ENCODE measurements around the gene SMAD3. TPM values are rescaled to one million over a fixed set of nuclear protein-coding genes. Genes with fewer than 3 reads are reported as not detected.

The SMAD3 gene
- total RNA-seq, 1 donor from 2014 or later = 8.2 TPM

DNA sequence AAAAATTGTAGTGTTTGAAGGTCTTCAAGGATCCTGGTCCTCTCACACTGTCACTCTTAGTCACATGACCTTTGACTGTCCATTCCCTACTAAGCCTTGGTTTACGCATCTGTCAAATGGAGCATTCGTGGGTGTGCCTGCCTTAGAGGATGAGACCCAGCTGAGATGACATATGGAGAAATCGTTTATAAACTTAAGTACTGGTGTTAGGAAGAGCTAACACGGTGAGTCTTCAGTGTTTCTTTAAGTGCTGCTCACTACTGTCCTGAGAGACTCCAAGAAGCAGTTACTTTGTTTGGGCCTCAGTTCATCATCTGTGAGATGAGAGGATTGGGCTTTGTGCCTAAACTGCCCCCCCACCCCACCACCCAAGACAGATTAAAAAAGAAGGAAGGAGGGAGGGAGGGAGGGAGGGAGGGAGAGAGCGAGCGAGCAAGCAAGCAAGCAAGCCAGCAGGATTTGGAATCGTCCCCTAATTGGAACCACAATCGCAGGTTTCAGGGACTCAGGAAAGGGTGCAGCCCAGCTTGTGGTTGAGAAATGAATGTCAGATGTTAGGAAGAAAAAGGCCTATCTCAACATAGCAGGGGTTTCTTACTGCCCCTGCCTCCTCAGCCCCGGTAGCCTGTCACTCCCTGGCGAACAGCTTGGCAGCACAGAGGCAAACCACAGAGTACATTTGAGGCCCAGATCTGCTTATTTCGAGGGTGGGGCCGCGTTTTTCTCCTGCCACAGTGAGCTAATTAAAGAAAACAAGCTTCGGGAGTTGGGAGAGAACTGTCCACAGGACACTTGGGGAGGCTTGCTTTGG is 32.7 kb downstream of the SMAD3 start:
- Mint-ChIP-seq H3K4me1 (ENCODE audit: unreplicated experiment) (peaks cover 3% of the 10 kb centered on the region), H3K36me3 (ENCODE audit: low read depth, unreplicated experiment) (no peaks in the 10 kb centered on the region), H3K4me3 (ENCODE audit: unreplicated experiment) (no peak overlapping the region), H3K9me3 (ENCODE audit: unreplicated experiment) (no peaks in the 10 kb centered on the region), H3K27ac (ENCODE audit: unreplicated experiment) (no peak overlapping the region), H3K27me3 (ENCODE audit: unreplicated experiment) (no peaks in the 10 kb centered on the region)
- TF ChIP-seq, protein P1, sequence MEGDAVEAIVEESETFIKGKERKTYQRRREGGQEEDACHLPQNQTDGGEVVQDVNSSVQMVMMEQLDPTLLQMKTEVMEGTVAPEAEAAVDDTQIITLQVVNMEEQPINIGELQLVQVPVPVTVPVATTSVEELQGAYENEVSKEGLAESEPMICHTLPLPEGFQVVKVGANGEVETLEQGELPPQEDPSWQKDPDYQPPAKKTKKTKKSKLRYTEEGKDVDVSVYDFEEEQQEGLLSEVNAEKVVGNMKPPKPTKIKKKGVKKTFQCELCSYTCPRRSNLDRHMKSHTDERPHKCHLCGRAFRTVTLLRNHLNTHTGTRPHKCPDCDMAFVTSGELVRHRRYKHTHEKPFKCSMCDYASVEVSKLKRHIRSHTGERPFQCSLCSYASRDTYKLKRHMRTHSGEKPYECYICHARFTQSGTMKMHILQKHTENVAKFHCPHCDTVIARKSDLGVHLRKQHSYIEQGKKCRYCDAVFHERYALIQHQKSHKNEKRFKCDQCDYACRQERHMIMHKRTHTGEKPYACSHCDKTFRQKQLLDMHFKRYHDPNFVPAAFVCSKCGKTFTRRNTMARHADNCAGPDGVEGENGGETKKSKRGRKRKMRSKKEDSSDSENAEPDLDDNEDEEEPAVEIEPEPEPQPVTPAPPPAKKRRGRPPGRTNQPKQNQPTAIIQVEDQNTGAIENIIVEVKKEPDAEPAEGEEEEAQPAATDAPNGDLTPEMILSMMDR (IDR thresholded peaks at IDR 0.05; ENCODE audit: unreplicated experiment) = no peak
- DNase-seq (ENCODE audit: low spot score) = no peak

DNA sequence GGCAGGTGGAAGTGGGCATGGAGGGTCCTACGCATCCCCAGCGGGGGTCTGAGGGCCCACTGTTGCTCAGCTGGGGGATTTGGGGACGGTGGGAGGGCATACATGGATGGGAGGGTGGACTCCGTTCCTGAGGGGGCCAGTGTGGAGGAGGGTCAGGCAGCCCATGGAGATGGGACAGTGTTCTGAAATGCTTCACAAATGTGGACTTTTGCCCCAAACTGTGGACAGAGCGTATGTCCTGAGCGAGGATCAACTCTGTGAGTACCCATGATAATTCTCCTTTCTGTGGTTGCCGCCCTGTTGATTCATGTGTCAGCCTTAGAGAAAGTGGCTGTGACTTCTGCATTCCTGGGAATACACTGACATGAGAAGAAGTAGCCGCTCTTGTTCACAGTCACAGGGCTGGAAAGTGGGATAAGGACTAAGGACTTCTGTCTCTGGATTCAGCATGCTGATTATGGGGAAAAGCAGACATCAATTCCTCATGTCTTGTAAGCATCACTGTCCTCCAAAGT is 33.4 kb downstream of the SMAD3 start:
- Mint-ChIP-seq H3K27ac (ENCODE audit: unreplicated experiment) (no peak overlapping the region), H3K27me3 (ENCODE audit: unreplicated experiment) (no peaks in the 10 kb centered on the region), H3K4me3 (ENCODE audit: unreplicated experiment) (no peak overlapping the region), H3K4me1 (ENCODE audit: unreplicated experiment) (peaks cover 8% of the 10 kb centered on the region), H3K36me3 (ENCODE audit: low read depth, unreplicated experiment) (no peaks in the 10 kb centered on the region), H3K9me3 (ENCODE audit: unreplicated experiment) (no peaks in the 10 kb centered on the region)
- TF ChIP-seq, protein P1 (IDR thresholded peaks at IDR 0.05; ENCODE audit: unreplicated experiment) = no peak
- DNase-seq (ENCODE audit: low spot score) = no peak

DNA sequence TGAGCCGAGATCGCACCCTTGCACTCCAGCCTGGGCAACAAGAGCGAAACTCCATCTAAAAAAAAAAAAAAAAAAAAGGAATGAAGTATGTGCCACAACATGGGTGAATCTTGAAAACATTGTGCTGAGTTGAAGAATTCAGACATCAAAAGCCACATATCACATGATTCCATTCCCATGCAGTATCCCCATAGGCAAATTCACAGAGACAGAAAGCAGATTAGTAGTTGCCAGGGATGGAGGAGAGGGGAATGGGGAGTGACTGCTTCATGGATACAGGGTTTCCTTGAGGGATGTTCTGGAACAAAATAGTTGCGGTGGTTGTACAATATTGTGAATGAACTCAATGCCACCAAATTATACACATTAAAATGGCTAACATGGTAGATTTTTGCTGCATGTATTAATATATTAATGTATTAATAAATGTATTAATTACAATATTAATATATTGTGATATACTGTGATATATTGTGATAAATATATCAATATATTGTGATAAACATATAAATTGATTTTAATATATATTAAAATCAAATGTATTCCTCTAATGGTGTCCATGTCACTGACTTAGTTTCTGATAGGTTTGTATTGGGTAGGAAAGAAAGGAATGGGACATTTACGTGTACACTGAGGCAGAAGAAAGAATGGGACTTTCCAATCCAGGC is 34.9 kb downstream of the SMAD3 start:
- TF ChIP-seq, protein P1 (IDR thresholded peaks at IDR 0.05; ENCODE audit: unreplicated experiment) = no peak
- H3K27me3 Mint-ChIP-seq (ENCODE audit: unreplicated experiment) = no peaks in the 10 kb centered on the region
- no peaks in the 10 kb centered on the region for H3K36me3 Mint-ChIP-seq (ENCODE audit: low read depth, unreplicated experiment)
- H3K4me3 Mint-ChIP-seq (ENCODE audit: unreplicated experiment) = no peak overlapping the region
- H3K27ac Mint-ChIP-seq (ENCODE audit: unreplicated experiment) = no peak overlapping the region
- H3K4me1 Mint-ChIP-seq (ENCODE audit: unreplicated experiment) = peaks cover 19% of the 10 kb centered on the region
- no peaks in the 10 kb centered on the region for H3K9me3 Mint-ChIP-seq (ENCODE audit: unreplicated experiment)
- no peak for DNase-seq (ENCODE audit: low spot score)

DNA sequence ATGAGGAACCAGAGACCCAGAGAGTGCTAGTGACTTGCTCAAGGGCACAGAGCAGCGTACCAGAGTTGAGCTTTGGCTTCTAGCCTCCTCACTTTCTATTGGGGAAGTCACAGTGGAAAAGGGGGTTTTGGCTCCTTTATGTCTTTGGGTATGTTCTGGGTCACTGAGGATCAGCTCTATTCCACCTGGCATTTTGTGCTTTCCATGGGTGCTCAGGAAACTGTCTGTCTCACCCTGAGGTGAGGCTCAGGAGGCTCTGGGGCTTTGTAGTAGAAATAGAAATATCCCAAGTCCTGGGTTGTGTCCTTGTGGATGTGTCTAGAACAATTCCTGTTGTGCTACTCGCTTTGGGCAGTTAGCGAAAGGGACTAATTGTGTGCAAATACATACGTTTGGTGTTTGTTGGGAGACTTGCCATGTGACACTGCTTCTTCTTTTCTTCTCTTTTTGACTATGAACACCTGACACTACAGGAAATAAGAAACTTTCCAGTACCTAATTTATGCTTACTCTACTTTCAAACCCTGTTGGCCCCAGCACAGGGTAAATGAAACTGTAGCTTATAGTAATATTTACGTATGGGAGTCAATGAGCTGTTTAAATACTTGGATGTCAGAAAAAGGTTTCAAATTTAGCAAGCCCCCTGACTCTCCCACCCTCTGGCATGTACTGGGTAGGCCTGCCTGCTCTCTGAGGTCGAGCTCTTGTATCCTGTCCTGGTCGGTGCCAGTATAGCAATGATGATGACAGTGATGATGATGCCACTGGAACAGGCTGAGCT is 35.6 kb downstream of the SMAD3 start:
- no peaks in the 10 kb centered on the region for H3K36me3 Mint-ChIP-seq (ENCODE audit: low read depth, unreplicated experiment)
- H3K9me3 Mint-ChIP-seq (ENCODE audit: unreplicated experiment) = no peaks in the 10 kb centered on the region
- H3K27me3 Mint-ChIP-seq (ENCODE audit: unreplicated experiment) = peaks cover 3% of the 10 kb centered on the region
- no peak overlapping the region for H3K27ac Mint-ChIP-seq (ENCODE audit: unreplicated experiment)
- H3K4me3 Mint-ChIP-seq (ENCODE audit: unreplicated experiment) = no peak overlapping the region
- TF ChIP-seq, protein P1 (IDR thresholded peaks at IDR 0.05; ENCODE audit: unreplicated experiment) = no peak
- peaks cover 26% of the 10 kb centered on the region for H3K4me1 Mint-ChIP-seq (ENCODE audit: unreplicated experiment)
- no peak for DNase-seq (ENCODE audit: low spot score)
